Testis (tissue), 2 donors: ENCODE results near the gene N4BP3.

Experiments
- CTCF ChIP-seq, 3 experiments: fragments of 450-650 bp in 2 of 3; fragments of 200-600 bp in 1 of 3; sonication (generic) in 1 of 3; IDR thresholded peaks; one replicate each; pipeline ENCODE4 v1.5.1; 2016 to 2019; ENCODE audit warnings: antibody characterized with exemption in 3 of 3, mild to moderate bottlenecking in 2 of 3, moderate library complexity in 1 of 3
- POLR2A ChIP-seq: fragments of 450-650 bp; IDR thresholded peaks from one replicate; pipeline ENCODE4 v1.6.1; 2017; ENCODE audit warnings: antibody characterized with exemption, mild to moderate bottlenecking, moderate library complexity

- TF ChIP-seq CTCF (IDR thresholded peaks at IDR 0.05), result no peak
- no peak for TF ChIP-seq POLR2A
These were observed 52.2 kb downstream of the N4BP3 start for GRCh38 chr5:178165581-178165980.
